Measurements from ENCODE around the gene CRYL1.

The CRYL1 gene

DNA sequence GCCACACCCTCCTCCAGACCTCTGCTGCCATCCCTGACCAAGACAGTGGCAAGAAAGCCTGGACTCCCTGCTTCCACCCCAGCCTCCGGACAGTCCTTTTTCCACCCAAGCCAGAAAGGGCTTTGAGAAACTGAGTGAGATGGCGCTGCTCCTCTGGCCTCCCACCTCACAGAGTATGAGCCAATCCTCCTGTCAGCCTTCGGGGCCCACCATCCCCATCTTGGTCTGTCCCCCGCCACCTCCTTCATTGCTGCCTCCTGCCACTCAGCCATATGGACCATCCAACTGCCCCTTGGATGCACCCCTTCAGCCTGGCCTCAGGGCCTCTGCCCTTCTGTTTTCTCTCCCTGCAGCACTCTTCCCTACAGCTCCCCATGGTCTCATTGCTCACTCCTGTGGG, 125.7 kb downstream of the CRYL1 start:
- no peak for TF ChIP-seq CEBPB (IDR thresholded peaks at IDR 0.05)
- no peak for TF ChIP-seq CREB1 (IDR thresholded peaks at IDR 0.05; ENCODE audit: low read depth)

DNA sequence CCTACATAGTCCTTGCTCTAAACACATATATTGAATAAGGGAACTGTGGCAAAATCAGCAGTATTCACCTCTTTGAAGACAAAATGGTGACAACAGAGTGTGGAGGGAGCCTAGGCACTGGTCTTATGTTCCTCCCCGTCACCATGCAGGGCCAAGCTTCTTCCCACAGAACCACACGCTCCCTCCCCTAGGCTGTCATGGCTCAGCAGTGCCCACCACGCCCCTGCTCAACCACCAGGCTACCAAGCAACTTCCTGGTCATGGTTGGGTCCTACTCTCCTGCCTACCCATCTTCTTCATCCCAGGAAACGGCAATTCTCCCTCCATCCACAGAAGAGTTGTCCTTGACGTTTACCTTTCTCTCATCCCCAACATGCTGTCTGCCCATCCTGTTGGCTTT, 126.1 kb downstream of the CRYL1 start:
- TF ChIP-seq, protein P1, sequence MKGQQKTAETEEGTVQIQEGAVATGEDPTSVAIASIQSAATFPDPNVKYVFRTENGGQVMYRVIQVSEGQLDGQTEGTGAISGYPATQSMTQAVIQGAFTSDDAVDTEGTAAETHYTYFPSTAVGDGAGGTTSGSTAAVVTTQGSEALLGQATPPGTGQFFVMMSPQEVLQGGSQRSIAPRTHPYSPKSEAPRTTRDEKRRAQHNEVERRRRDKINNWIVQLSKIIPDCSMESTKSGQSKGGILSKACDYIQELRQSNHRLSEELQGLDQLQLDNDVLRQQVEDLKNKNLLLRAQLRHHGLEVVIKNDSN (IDR thresholded peaks at IDR 0.05): no peak
- TF ChIP-seq TEAD4 (IDR thresholded peaks at IDR 0.05): no peak
- no peak for TF ChIP-seq TAF1 (IDR thresholded peaks at IDR 0.05; ENCODE audit: low read depth)
- TF ChIP-seq EP300 (IDR thresholded peaks at IDR 0.05; ENCODE audit: borderline replicate concordance): no peak
- TF ChIP-seq, protein P2, sequence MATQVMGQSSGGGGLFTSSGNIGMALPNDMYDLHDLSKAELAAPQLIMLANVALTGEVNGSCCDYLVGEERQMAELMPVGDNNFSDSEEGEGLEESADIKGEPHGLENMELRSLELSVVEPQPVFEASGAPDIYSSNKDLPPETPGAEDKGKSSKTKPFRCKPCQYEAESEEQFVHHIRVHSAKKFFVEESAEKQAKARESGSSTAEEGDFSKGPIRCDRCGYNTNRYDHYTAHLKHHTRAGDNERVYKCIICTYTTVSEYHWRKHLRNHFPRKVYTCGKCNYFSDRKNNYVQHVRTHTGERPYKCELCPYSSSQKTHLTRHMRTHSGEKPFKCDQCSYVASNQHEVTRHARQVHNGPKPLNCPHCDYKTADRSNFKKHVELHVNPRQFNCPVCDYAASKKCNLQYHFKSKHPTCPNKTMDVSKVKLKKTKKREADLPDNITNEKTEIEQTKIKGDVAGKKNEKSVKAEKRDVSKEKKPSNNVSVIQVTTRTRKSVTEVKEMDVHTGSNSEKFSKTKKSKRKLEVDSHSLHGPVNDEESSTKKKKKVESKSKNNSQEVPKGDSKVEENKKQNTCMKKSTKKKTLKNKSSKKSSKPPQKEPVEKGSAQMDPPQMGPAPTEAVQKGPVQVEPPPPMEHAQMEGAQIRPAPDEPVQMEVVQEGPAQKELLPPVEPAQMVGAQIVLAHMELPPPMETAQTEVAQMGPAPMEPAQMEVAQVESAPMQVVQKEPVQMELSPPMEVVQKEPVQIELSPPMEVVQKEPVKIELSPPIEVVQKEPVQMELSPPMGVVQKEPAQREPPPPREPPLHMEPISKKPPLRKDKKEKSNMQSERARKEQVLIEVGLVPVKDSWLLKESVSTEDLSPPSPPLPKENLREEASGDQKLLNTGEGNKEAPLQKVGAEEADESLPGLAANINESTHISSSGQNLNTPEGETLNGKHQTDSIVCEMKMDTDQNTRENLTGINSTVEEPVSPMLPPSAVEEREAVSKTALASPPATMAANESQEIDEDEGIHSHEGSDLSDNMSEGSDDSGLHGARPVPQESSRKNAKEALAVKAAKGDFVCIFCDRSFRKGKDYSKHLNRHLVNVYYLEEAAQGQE (IDR thresholded peaks at IDR 0.05; ENCODE audit: low read depth): no peak
- TF ChIP-seq TCF12 (IDR thresholded peaks at IDR 0.05; ENCODE audit: low read depth): no peak
- TF ChIP-seq YY1 (IDR thresholded peaks at IDR 0.05; ENCODE audit: low read depth): no peak
- TF ChIP-seq NFIC (IDR thresholded peaks at IDR 0.05): no peak
- TF ChIP-seq FOXM1 (IDR thresholded peaks at IDR 0.05; ENCODE audit: borderline replicate concordance, low read depth): no peak
- no peak for TF ChIP-seq ZBTB7A (IDR thresholded peaks at IDR 0.05; ENCODE audit: low read depth)
- no peak for TF ChIP-seq RAD21 (IDR thresholded peaks at IDR 0.05; ENCODE audit: low read depth)
- no peak for TF ChIP-seq CEBPB (IDR thresholded peaks at IDR 0.05)
- no peak for TF ChIP-seq EGR1 (IDR thresholded peaks at IDR 0.05)
- TF ChIP-seq, protein P3, sequence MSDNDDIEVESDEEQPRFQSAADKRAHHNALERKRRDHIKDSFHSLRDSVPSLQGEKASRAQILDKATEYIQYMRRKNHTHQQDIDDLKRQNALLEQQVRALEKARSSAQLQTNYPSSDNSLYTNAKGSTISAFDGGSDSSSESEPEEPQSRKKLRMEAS (IDR thresholded peaks at IDR 0.05): no peak
- TF ChIP-seq CREB1 (IDR thresholded peaks at IDR 0.05; ENCODE audit: low read depth): no peak

DNA sequence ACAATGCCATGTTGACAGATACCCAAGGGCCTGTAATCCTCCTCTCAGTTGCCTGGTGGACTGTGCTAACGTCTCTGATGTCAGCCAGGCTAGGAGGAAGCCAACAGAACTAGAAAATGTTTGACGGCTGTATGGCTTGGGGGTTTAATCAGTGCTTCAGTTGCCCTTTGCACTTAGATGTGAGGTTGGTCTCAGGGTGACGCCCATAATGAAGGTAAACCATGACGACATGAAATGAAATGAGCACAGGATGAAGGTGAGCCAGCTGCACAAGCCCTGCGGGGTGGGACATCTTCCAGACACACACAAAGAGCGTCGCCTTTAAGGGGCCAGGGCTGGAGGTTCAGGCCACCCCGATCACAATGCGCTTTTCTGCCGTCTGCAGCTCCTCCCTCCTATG, 127.2 kb downstream of the CRYL1 start:
- TF ChIP-seq RAD21 (IDR thresholded peaks at IDR 0.05; ENCODE audit: low read depth) (no peak), TCF12 (IDR thresholded peaks at IDR 0.05; ENCODE audit: low read depth) (no peak), TEAD4 (IDR thresholded peaks at IDR 0.05) (no peak), EP300 (IDR thresholded peaks at IDR 0.05; ENCODE audit: borderline replicate concordance) (no peak), EGR1 (IDR thresholded peaks at IDR 0.05) (no peak), CEBPB (IDR thresholded peaks at IDR 0.05) (no peak), YY1 (IDR thresholded peaks at IDR 0.05; ENCODE audit: low read depth) (no peak), ZBTB7A (IDR thresholded peaks at IDR 0.05; ENCODE audit: low read depth) (no peak), NFIC (IDR thresholded peaks at IDR 0.05) (no peak), TAF1 (IDR thresholded peaks at IDR 0.05; ENCODE audit: low read depth) (no peak), CREB1 (IDR thresholded peaks at IDR 0.05; ENCODE audit: low read depth) (no peak), FOXM1 (IDR thresholded peaks at IDR 0.05; ENCODE audit: borderline replicate concordance, low read depth) (no peak)
- TF ChIP-seq, protein P3 (IDR thresholded peaks at IDR 0.05): no peak
- TF ChIP-seq, protein P1 (IDR thresholded peaks at IDR 0.05): no peak
- TF ChIP-seq, protein P2 (IDR thresholded peaks at IDR 0.05; ENCODE audit: low read depth): no peak

DNA sequence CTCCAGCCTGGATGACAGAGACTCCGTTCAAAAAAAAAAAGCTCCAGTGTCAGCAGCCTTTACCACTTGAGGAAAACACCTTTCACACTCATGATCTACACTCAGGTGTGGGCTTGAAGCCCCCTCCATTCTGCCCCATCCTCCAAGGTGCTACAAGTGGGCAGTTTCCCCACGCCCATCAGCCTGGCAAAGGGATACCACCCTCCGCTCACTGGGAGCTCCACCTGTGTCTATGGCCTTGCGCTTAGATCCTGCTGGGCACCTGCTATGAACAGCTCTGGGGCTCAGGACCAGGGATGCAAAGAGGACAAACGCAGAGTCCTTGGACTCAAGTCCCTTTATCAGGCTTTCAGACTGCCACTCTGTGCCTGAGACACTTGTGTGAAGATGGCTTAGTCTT, 127.8 kb downstream of the CRYL1 start:
- TF ChIP-seq FOXM1 (IDR thresholded peaks at IDR 0.05; ENCODE audit: borderline replicate concordance, low read depth): no peak
- no peak for TF ChIP-seq EGR1 (IDR thresholded peaks at IDR 0.05)
- no peak for TF ChIP-seq CEBPB (IDR thresholded peaks at IDR 0.05)
- TF ChIP-seq, protein P3 (IDR thresholded peaks at IDR 0.05): no peak
- TF ChIP-seq, protein P1 (IDR thresholded peaks at IDR 0.05): no peak
- TF ChIP-seq, protein P2 (IDR thresholded peaks at IDR 0.05; ENCODE audit: low read depth): no peak
- no peak for TF ChIP-seq TCF12 (IDR thresholded peaks at IDR 0.05; ENCODE audit: low read depth)
- TF ChIP-seq ZBTB7A (IDR thresholded peaks at IDR 0.05; ENCODE audit: low read depth): no peak
- no peak for TF ChIP-seq TAF1 (IDR thresholded peaks at IDR 0.05; ENCODE audit: low read depth)
- TF ChIP-seq RAD21 (IDR thresholded peaks at IDR 0.05; ENCODE audit: low read depth): no peak
- TF ChIP-seq CREB1 (IDR thresholded peaks at IDR 0.05; ENCODE audit: low read depth): no peak
- TF ChIP-seq TEAD4 (IDR thresholded peaks at IDR 0.05): no peak
- no peak for TF ChIP-seq EP300 (IDR thresholded peaks at IDR 0.05; ENCODE audit: borderline replicate concordance)
- TF ChIP-seq NFIC (IDR thresholded peaks at IDR 0.05): no peak
- no peak for TF ChIP-seq YY1 (IDR thresholded peaks at IDR 0.05; ENCODE audit: low read depth)
